Lower leg skin (tissue), 3 donors: ENCODE measurements around the gene PRTG.

Experiments used
- POLR2A ChIP-seq, 2 donors: fragments of 450-650 bp; IDR thresholded peaks; one replicate each; pipeline ENCODE4 v1.6.1; 2016 to 2017; ENCODE audit warnings: antibody characterized with exemption in 2 of 2, mild to moderate bottlenecking in 1 of 2, moderate library complexity in 1 of 2
- TF ChIP-seq, protein P1 (sequence below), 3 donors: fragments of 450-650 bp; IDR thresholded peaks; one replicate each; pipeline ENCODE4 v1.5.1; 2016; ENCODE audit warnings: antibody characterized with exemption in 3 of 3, mild to moderate bottlenecking in 3 of 3, moderate library complexity in 2 of 3

DNA sequence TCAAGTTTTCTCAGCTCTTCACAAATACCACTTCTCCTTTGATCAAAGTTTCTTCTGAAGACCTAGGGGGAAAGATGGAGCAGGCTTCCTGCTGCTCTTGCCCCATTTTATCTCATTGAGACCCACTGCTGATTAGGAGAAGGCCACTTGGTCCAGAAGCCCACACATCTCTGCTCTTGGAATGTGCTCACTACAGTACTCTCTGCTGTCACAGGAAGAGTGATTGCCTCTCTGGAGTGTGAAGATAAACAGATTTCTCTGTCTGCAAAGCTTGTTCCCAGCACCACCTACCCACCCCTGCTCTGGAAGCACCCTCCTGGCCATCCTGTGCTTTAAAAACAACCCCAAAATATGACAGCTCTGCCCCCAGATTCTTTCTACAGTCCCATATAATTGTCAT, 41.3 kb upstream of the PRTG start:
- TF ChIP-seq, protein P1, sequence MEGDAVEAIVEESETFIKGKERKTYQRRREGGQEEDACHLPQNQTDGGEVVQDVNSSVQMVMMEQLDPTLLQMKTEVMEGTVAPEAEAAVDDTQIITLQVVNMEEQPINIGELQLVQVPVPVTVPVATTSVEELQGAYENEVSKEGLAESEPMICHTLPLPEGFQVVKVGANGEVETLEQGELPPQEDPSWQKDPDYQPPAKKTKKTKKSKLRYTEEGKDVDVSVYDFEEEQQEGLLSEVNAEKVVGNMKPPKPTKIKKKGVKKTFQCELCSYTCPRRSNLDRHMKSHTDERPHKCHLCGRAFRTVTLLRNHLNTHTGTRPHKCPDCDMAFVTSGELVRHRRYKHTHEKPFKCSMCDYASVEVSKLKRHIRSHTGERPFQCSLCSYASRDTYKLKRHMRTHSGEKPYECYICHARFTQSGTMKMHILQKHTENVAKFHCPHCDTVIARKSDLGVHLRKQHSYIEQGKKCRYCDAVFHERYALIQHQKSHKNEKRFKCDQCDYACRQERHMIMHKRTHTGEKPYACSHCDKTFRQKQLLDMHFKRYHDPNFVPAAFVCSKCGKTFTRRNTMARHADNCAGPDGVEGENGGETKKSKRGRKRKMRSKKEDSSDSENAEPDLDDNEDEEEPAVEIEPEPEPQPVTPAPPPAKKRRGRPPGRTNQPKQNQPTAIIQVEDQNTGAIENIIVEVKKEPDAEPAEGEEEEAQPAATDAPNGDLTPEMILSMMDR (IDR thresholded peaks at IDR 0.05): no peak
- TF ChIP-seq POLR2A (IDR thresholded peaks at IDR 0.05): no peak
